GM12878 (cell line): ENCODE results near the gene CHP2. TPM values are rescaled to one million over a fixed set of nuclear protein-coding genes. Genes with fewer than 3 reads are reported as not detected.
"Not testable (repeated sequence)": the region's sequence is repeated elsewhere in the genome, so short reads cannot be mapped to it uniquely, and the experiment has no call there.

Experiments used
- ATAC-seq: fragments of 200-7000 bp; cut with Tn5 transposase; 3 replicates; pipeline ENCODE4 v1.9.1; 2020; ENCODE audit warnings: mild to moderate bottlenecking, moderate library complexity
- BruUV-seq: library from RNA; stranded (reverse); fragments of 400-500 nt; replicated peaks from 2 replicates; lab custom pipeline; 2021; lab: Mats Ljungman, UMichigan
- CTCF ChIA-PET: fragments of 300-600 bp; sonication (Branson Sonifier 250); formaldehyde crosslinking; extraction: SDS; loops from one replicate; lab custom pipeline; 2021; ENCODE audit warnings: inconsistent platforms; lab: Yijun Ruan, JAX
- POLR2A ChIA-PET: fragments of 350-600 bp; formaldehyde crosslinking; extraction: SDS; loops from one replicate; lab custom pipeline; 2021; ENCODE audit warnings: inconsistent platforms; lab: Charles Lee
- RAD21 ChIA-PET: fragments of 300-600 bp; sonication (Branson Sonifier 250); formaldehyde crosslinking; loops from one replicate; lab custom pipeline; 2023; ENCODE audit warnings: antibody characterized with exemption; ENCODE audit not compliant: unreplicated experiment; lab: Charles Lee
- SMC1A ChIA-PET: fragments of 300-600 bp; sonication (Branson Sonifier 250); formaldehyde crosslinking; loops from one replicate; lab custom pipeline; 2023; ENCODE audit not compliant: unreplicated experiment, uncharacterized antibody; lab: Charles Lee
- DNase-seq: peaks from one replicate; pipeline ENCODE4 v3.0.0-alpha.2; 2011; ENCODE audit warnings: low read depth, low spot score
- FAIRE-seq: peaks from 3 replicates; lab custom pipeline; 2011; peaks lifted over from hg19 to GRCh38; lab: Jason Lieb, UNC
- H2AFZ ChIP-seq: 2 replicates; pipeline ENCODE4 v1.6.0; 2011; ENCODE audit warnings: low read depth, low read length, control low read depth; ENCODE audit not compliant: control insufficient read depth
- H3K27ac ChIP-seq: 2 replicates; pipeline ENCODE4 v1.5.1; 2011; ENCODE audit warnings: control low read depth; ENCODE audit not compliant: control insufficient read depth, insufficient read depth
- H3K27me3 ChIP-seq, 2 experiments: replicated peaks in 1 of 2; 2 replicates each; pipeline versions ENCODE4 v1.6.0 to v1.6.1; 2011; ENCODE audit warnings: low read length in 1 of 2; ENCODE audit not compliant: control insufficient read depth in 2 of 2, insufficient read depth in 2 of 2
- H3K36me3 ChIP-seq, 2 experiments: 2 replicates each; pipeline ENCODE4 v1.5.1; 2011; ENCODE audit warnings: low read length in 1 of 2; ENCODE audit not compliant: control insufficient read depth in 2 of 2, insufficient read depth in 2 of 2
- H3K4me1 ChIP-seq: 2 replicates; pipeline ENCODE4 v1.6.1; 2011; ENCODE audit warnings: mild to moderate bottlenecking, low read length, moderate library complexity, mixed read lengths; ENCODE audit not compliant: control insufficient read depth, insufficient read depth
- H3K4me2 ChIP-seq: 2 replicates; pipeline ENCODE4 v1.6.0; 2011; ENCODE audit warnings: control low read depth; ENCODE audit not compliant: control insufficient read depth, insufficient read depth
- H3K4me3 ChIP-seq: fragments of 200-600 bp; sonication (generic); 2 replicates; pipeline ENCODE4 v1.5.1; 2016
- H3K79me2 ChIP-seq: 2 replicates; pipeline ENCODE4 v1.6.0; 2011; ENCODE audit warnings: low read length; ENCODE audit not compliant: control insufficient read depth, insufficient read depth
- H3K9ac ChIP-seq: 2 replicates; pipeline ENCODE4 v1.8.0; 2011; ENCODE audit warnings: low read length, control low read depth, mixed read lengths; ENCODE audit not compliant: control insufficient read depth, insufficient read depth
- H3K9me3 ChIP-seq: replicated peaks from 3 replicates; pipeline ENCODE4 v1.5.1; 2011; ENCODE audit warnings: mild to moderate bottlenecking, low read length; ENCODE audit not compliant: control insufficient read depth, insufficient read depth
- H4K20me1 ChIP-seq: 2 replicates; pipeline ENCODE4 v1.6.0; 2011; ENCODE audit not compliant: control insufficient read depth, insufficient read depth
- BCL3 ChIP-seq: IDR thresholded peaks from 2 replicates; pipeline ENCODE4 v1.6.1; 2011; ENCODE audit warnings: borderline replicate concordance, low read depth, mild to moderate bottlenecking, moderate library complexity, low read length; ENCODE audit not compliant: insufficient read depth, poor library complexity, severe bottlenecking
- MEF2A ChIP-seq: IDR thresholded peaks from 2 replicates; pipeline ENCODE4 v1.6.1; 2011; ENCODE audit warnings: low read depth, mild to moderate bottlenecking, low read length, moderate library complexity; ENCODE audit not compliant: insufficient read depth
- MTA3 ChIP-seq: IDR thresholded peaks from 2 replicates; pipeline ENCODE4 v1.6.1; 2012; ENCODE audit warnings: low read length, inconsistent platforms, borderline replicate concordance
- MYB ChIP-seq: fragments of 150-350 bp; IDR thresholded peaks from 2 replicates; pipeline ENCODE4 v1.6.1; 2014; ENCODE audit warnings: mild to moderate bottlenecking, low read depth, low read length, borderline replicate concordance
- RCOR1 ChIP-seq: conservative IDR thresholded peaks from 2 replicates; pipeline ENCODE4 v1.6.1; 2012; ENCODE audit warnings: low read depth, low read length, improper control_type of control experiment
- SIX5 ChIP-seq: IDR thresholded peaks from 2 replicates; pipeline ENCODE4 v1.6.1; 2011; ENCODE audit warnings: mild to moderate bottlenecking, low read depth, low read length, moderate library complexity; ENCODE audit not compliant: severe bottlenecking
- SP1 ChIP-seq: IDR thresholded peaks from one replicate; pipeline ENCODE4 v1.6.1; 2011; ENCODE audit warnings: low read depth, low read length
- SREBF2 ChIP-seq: IDR thresholded peaks from 2 replicates; pipeline ENCODE4 v1.6.1; 2012; ENCODE audit warnings: mild to moderate bottlenecking, low read length
- ZNF274 ChIP-seq: IDR thresholded peaks from one replicate; pipeline ENCODE4 v1.8.0; 2011; ENCODE audit not compliant: insufficient read length, insufficient read depth
- WGBS: methylation state at CpG from one replicate; pipeline ENCODE4 v1.1.6; 2016; ENCODE audit warnings: low lambda C conversion rate; ENCODE audit not compliant: insufficient replicate concordance, insufficient coverage; ENCODE audit errors: missing lambda C conversion rate; 5-methylcytosine and 5-hydroxymethylcytosine counted together
- in situ Hi-C: fragments of 300-500 bp; cut with MboI; formaldehyde crosslinking; loops from 9 replicates; pipeline ENCODE4 v1.14.3; 2018; ENCODE audit warnings: mixed read lengths
- intact Hi-C: fragments of 100-400 bp; cut with micrococcal nuclease; formaldehyde crosslinking; loops from one replicate; pipeline ENCODE4 v1.14.2; 2022; ENCODE audit not compliant: unreplicated experiment
- polyA plus RNA-seq, 11 experiments: library from polyadenylated mRNA; depleted of rRNA in 4 of 11; unstranded in 6 of 11; stranded (reverse) in 5 of 11; fragments of >200 nt; fragmentation: Nextera tagmentation in 4 of 11; fragmentation: Illumina TruSeq in 1 of 11; extraction: Ambion mirVana in 4 of 11; extraction: Trizol in 1 of 11; gene quantifications; 1 replicate in 1 of 11; 2 replicates in 10 of 11; pipeline versions ENCODE4 v1.2.1 to v1.2.3, GENCODE V29; 2011 to 2016; ENCODE audit warnings: inconsistent platforms in 2 of 11, missing spikeins in 2 of 11, low read depth in 1 of 11
- total RNA-seq, 4 experiments: library from RNA; depleted of rRNA in 3 of 4; stranded (reverse); fragments of >200 nt in 3 of 4; fragmentation: Illumina TruSeq in 1 of 4; extraction: Trizol in 1 of 4; gene quantifications; 2 replicates each; pipeline versions ENCODE4 v1.2.1 to v1.2.3, GENCODE V29; 2013 to 2021
- TF ChIP-seq, protein P1 (sequence below): IDR thresholded peaks from 2 replicates; pipeline ENCODE4 v1.6.1; 2011; ENCODE audit warnings: mild to moderate bottlenecking, low read depth, low read length, moderate library complexity; ENCODE audit not compliant: insufficient replicate concordance

The CHP2 gene
- total and polyA plus RNA-seq, 10 of the 15 experiments (the other 5 are each of a cell fraction or from before 2014, with no cell fraction given), result not detected

- ATAC-seq (no peak), DNase-seq (no peak), FAIRE-seq (no peak)
- in situ Hi-C loops, result no loop called here
- Histone ChIP-seq H3K27me3 (peaks cover 0 to 2% of the 10 kb centered on the region in 2 experiments; a peak in 1 of 4 replicates), H3K4me3 (no peak overlapping the region), H3K79me2 (no peaks in the 10 kb centered on the region), H4K20me1 (no peaks in the 10 kb centered on the region), H2AFZ (no peak overlapping the region), H3K9ac (no peak overlapping the region), H3K27ac (no peak overlapping the region), H3K9me3 (no peaks in the 10 kb centered on the region), H3K4me2 (no peak overlapping the region), H3K36me3 (no peaks in the 10 kb centered on the region), H3K4me1 (no peaks in the 10 kb centered on the region)
- ChIA-PET POLR2A (no interaction called here), RAD21 (no interaction called here), CTCF (no interaction called here), SMC1A (interaction anchor here (0.7 kb wide), 1 partner anchor 619 kb away, joined by 3 read pairs; no protein-coding TSS in a partner anchor)
- WGBS, result 61% methylated on average over 5 of the region's 5 CpGs
- TF ChIP-seq SIX5 (no peak), MTA3 (no peak), MYB (no peak), SP1 (no peak), ZNF274 (no peak), SREBF2 (no peak), BCL3 (no peak), MEF2A (no peak), RCOR1 (no peak)
- TF ChIP-seq, protein P1, sequence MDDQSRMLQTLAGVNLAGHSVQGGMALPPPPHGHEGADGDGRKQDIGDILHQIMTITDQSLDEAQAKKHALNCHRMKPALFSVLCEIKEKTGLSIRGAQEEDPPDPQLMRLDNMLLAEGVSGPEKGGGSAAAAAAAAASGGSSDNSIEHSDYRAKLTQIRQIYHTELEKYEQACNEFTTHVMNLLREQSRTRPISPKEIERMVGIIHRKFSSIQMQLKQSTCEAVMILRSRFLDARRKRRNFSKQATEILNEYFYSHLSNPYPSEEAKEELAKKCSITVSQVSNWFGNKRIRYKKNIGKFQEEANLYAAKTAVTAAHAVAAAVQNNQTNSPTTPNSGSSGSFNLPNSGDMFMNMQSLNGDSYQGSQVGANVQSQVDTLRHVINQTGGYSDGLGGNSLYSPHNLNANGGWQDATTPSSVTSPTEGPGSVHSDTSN, result no peak
- no TSS peak for BruUV-seq
- intact Hi-C loops, result no loop called here
Measured at GRCh38 chr16:23716484-23716883, 38.3 kb upstream of the CHP2 start.

- H3K4me3 ChIP-seq, H3K36me3 ChIP-seq, FAIRE-seq, H3K27ac ChIP-seq, ATAC-seq, DNase-seq, H3K9me3 ChIP-seq, H3K79me2 ChIP-seq, H4K20me1 ChIP-seq, SMC1A ChIA-PET, CTCF ChIA-PET, POLR2A ChIA-PET, H3K4me2 ChIP-seq, intact Hi-C loops, H3K27me3 ChIP-seq, RAD21 ChIA-PET, H3K9ac ChIP-seq, H3K4me1 ChIP-seq, BruUV-seq, in situ Hi-C loops, H2AFZ ChIP-seq: not testable (repeated sequence)
- 33% methylated on average over 9 of the region's 9 CpGs for WGBS
Measured at GRCh38 chr16:23722613-23723240, 32.1 kb upstream of the CHP2 start.
